Aorta (tissue), 5 donors: ENCODE measurements around the gene PHYHIPL. TPM values are rescaled to one million over a fixed set of nuclear protein-coding genes. Genes with fewer than 3 reads are reported as not detected.
"Not testable (repeated sequence)": the region's sequence is repeated elsewhere in the genome, so short reads cannot be mapped to it uniquely, and the experiment has no call there.

Source experiments
- ATAC-seq: fragments of 200-7000 bp; cut with Tn5 transposase; one replicate; pipeline ENCODE4 v1.9.1; 2022; ENCODE audit warnings: moderate library complexity; ENCODE audit not compliant: low FRiP score
- DNase-seq, 2 donors: peaks; one replicate each; pipeline ENCODE4 v3.0.0-alpha.2; 2020
- H3K27ac ChIP-seq, 2 donors: one replicate each; pipeline ENCODE4 v1.5.1; 2013; ENCODE audit warnings: low read length in 2 of 2, mild to moderate bottlenecking in 2 of 2, moderate library complexity in 2 of 2, control low read depth in 1 of 2, inconsistent platforms in 1 of 2, low read depth in 1 of 2
- H3K27me3 ChIP-seq, 2 donors: one replicate each; pipeline ENCODE4 v1.6.1; 2013; ENCODE audit warnings: control low read depth in 1 of 2, low read length in 1 of 2, mild to moderate bottlenecking in 1 of 2, moderate library complexity in 1 of 2; ENCODE audit not compliant: insufficient read depth in 2 of 2, control insufficient read depth in 1 of 2
- H3K36me3 ChIP-seq, 2 donors: one replicate each; pipeline ENCODE4 v1.6.1; 2013; ENCODE audit warnings: control low read depth in 1 of 2, low read length in 1 of 2, mild to moderate bottlenecking in 1 of 2; ENCODE audit not compliant: insufficient read depth in 2 of 2, control insufficient read depth in 1 of 2
- H3K4me1 ChIP-seq, 2 donors: one replicate each; pipeline ENCODE4 v1.6.1; 2013; ENCODE audit warnings: low read length in 2 of 2, control low read depth in 1 of 2, mild to moderate bottlenecking in 1 of 2, moderate library complexity in 1 of 2; ENCODE audit not compliant: insufficient read depth in 2 of 2, control insufficient read depth in 1 of 2
- H3K4me3 ChIP-seq, 2 donors: one replicate each; pipeline ENCODE4 v1.5.1; 2013; ENCODE audit warnings: low read length in 2 of 2, control low read depth in 1 of 2, mild to moderate bottlenecking in 1 of 2
- H3K9me3 ChIP-seq: one replicate; pipeline ENCODE4 v1.6.1; 2013; ENCODE audit warnings: mild to moderate bottlenecking, low read length; ENCODE audit not compliant: control insufficient read depth
- WGBS, 2 donors: extraction: QIAGEN DNeasy Blood & Tissue Kit; methylation state at CpG; one replicate each; pipeline ENCODE4 v1.1.7; 2013; 5-methylcytosine and 5-hydroxymethylcytosine counted together
- intact Hi-C, 2 donors: fragments of 100-400 bp; cut with DNase I; formaldehyde crosslinking; loops; one replicate each; pipeline versions ENCODE4 v1.14.2 to v1.15.0; 2022
- polyA plus RNA-seq, 2 donors: library from polyadenylated mRNA; stranded (reverse); fragments of 200-250 nt; gene quantifications; one replicate each; pipeline ENCODE4 v1.2.3, GENCODE V29; 2013
- total RNA-seq, 2 donors: library from RNA; stranded (reverse); fragmentation: NEBNext Ultra II Directional; extraction: Animal tissue kit (Norgen Biotek cat#: 25700); gene quantifications; one replicate each; pipeline ENCODE4 v1.2.1, GENCODE V29; 2021
- donor health status: healthy with polysubstance abuse.
- donor health status: Bipolar disorder and iron deficiency.
- donor health status: DM: no; HTN: no; CAD: no.
- donor health status: DM: no; HTN: no; CAD: no.
- donor health status: DM: yes; HTN: yes; CAD: no.

The PHYHIPL gene
- total and polyA plus RNA-seq, 4 donors, result 0.19 to 2.3 (median 0.54) TPM

GRCh38 chr10:59214160-59214559, 37.7 kb downstream of the PHYHIPL start:
- ATAC-seq, result no peak
- Histone ChIP-seq H3K27ac (no peak overlapping the region), H3K4me3 (no peak overlapping the region), H3K36me3 (no peaks in the 10 kb centered on the region), H3K27me3 (no peaks in the 10 kb centered on the region), H3K9me3 (no peaks in the 10 kb centered on the region), H3K4me1 (no peaks in the 10 kb centered on the region)
- no peak for DNase-seq
- 97 to 100% methylated on average over 1 of the region's 1 CpG for WGBS, 2 donors
- intact Hi-C loops, result no loop called here

GRCh38 chr10:59216178-59216869, 39.9 kb downstream of the PHYHIPL start:
- Histone ChIP-seq H3K27me3 (no peaks in the 10 kb centered on the region), H3K9me3 (no peaks in the 10 kb centered on the region), H3K4me3 (no peak overlapping the region), H3K36me3 (no peaks in the 10 kb centered on the region), H3K27ac (no peak overlapping the region), H3K4me1 (no peaks in the 10 kb centered on the region)
- DNase-seq (no peak), ATAC-seq (no peak)
- intact Hi-C loops, result no loop called here
- 70 to 72% methylated on average over 4 of the region's 4 CpGs for WGBS, 2 donors

GRCh38 chr10:59222788-59223187, 46.3 kb downstream of the PHYHIPL start:
- no peak for ATAC-seq
- DNase-seq, result no peak
- Histone ChIP-seq H3K27ac (no peak overlapping the region), H3K27me3 (no peaks in the 10 kb centered on the region), H3K4me3 (no peak overlapping the region), H3K36me3 (no peaks in the 10 kb centered on the region), H3K4me1 (no peaks in the 10 kb centered on the region), H3K9me3 (no peaks in the 10 kb centered on the region)
- intact Hi-C loops, result no loop called here

GRCh38 chr10:59223597-59223996, 47.2 kb downstream of the PHYHIPL start:
- H3K36me3 ChIP-seq, H3K27ac ChIP-seq, H3K9me3 ChIP-seq, ATAC-seq, DNase-seq, intact Hi-C loops, H3K27me3 ChIP-seq, H3K4me1 ChIP-seq, H3K4me3 ChIP-seq: not testable (repeated sequence)
- WGBS, 2 donors, result 90 to 93% methylated on average over 2 of the region's 2 CpGs

- no peak overlapping the region for H3K27ac ChIP-seq
- ATAC-seq, result no peak
- no peaks in the 10 kb centered on the region for H3K9me3 ChIP-seq
- H3K27me3 ChIP-seq, result no peaks in the 10 kb centered on the region
- H3K4me3 ChIP-seq, result no peak overlapping the region
- H3K36me3 ChIP-seq, result no peaks in the 10 kb centered on the region
- no peak for DNase-seq
- intact Hi-C loops, result no loop called here
- no peaks in the 10 kb centered on the region for H3K4me1 ChIP-seq
Observed at GRCh38 chr10:59225211-59225610, 48.8 kb downstream of the PHYHIPL start.

- intact Hi-C loops, result no loop called here
- Histone ChIP-seq H3K4me1 (no peaks in the 10 kb centered on the region), H3K9me3 (no peaks in the 10 kb centered on the region), H3K27ac (no peak overlapping the region), H3K4me3 (no peak overlapping the region), H3K27me3 (no peaks in the 10 kb centered on the region), H3K36me3 (no peaks in the 10 kb centered on the region)
- WGBS, 2 donors, result 95 to 97% methylated on average over 3 of the region's 3 CpGs
- no peak for ATAC-seq
- DNase-seq, result no peak
Observed at GRCh38 chr10:59227136-59227673, 50.8 kb downstream of the PHYHIPL start.

GRCh38 chr10:59229441-59229840, 53.0 kb downstream of the PHYHIPL start:
- H3K4me1 ChIP-seq, result no peaks in the 10 kb centered on the region
- no peaks in the 10 kb centered on the region for H3K36me3 ChIP-seq
- no peaks in the 10 kb centered on the region for H3K9me3 ChIP-seq
- H3K27me3 ChIP-seq, result no peaks in the 10 kb centered on the region
- no peak overlapping the region for H3K4me3 ChIP-seq
- H3K27ac ChIP-seq, result no peak overlapping the region
- ATAC-seq (no peak), DNase-seq (no peak)
- intact Hi-C loops, result no loop called here
- 94 to 95% methylated on average over 4 of the region's 4 CpGs for WGBS, 2 donors

- no peak for DNase-seq
- H3K27me3 ChIP-seq, result no peaks in the 10 kb centered on the region
- no peak for ATAC-seq
- 76 to 81% methylated on average over 3 of the region's 3 CpGs for WGBS, 2 donors
- intact Hi-C loops, result loop anchor here (10.0 kb wide), 2 partner anchors 449 to 671 kb away; partner anchors contain the start of gene CCDC6 (in 1 of the 2)
- H3K4me1 ChIP-seq, result no peaks in the 10 kb centered on the region
- no peak overlapping the region for H3K27ac ChIP-seq
- H3K9me3 ChIP-seq, result no peaks in the 10 kb centered on the region
- H3K36me3 ChIP-seq, result no peaks in the 10 kb centered on the region
- H3K4me3 ChIP-seq, result no peak overlapping the region
Observed at GRCh38 chr10:59234194-59234593, 57.8 kb downstream of the PHYHIPL start.

- no peak for ATAC-seq
- H3K4me3 ChIP-seq, result no peak overlapping the region
- no peaks in the 10 kb centered on the region for H3K27me3 ChIP-seq
- intact Hi-C loops, result loop anchor here (5.0 to 10.0 kb wide), 4 partner anchors 283 to 670 kb away; partner anchors contain the start of gene CCDC6 (in 1 of the 2)
- H3K4me1 ChIP-seq, result no peaks in the 10 kb centered on the region
- H3K27ac ChIP-seq, result no peak overlapping the region
- H3K9me3 ChIP-seq, result no peaks in the 10 kb centered on the region
- no peaks in the 10 kb centered on the region for H3K36me3 ChIP-seq
- DNase-seq, result no peak
Observed at GRCh38 chr10:59234816-59235429, 58.5 kb downstream of the PHYHIPL start.
